ENCODE results near the gene MLLT6.

Gene MLLT6

GRCh38 chr17:38749223-38750043 lies 44.4 kb downstream of the MLLT6 start:
- peak; percentile 73 to 87 for DNase-seq (ENCODE audit: low read depth in 2 of 2)
- TF ChIP-seq CTCF (IDR thresholded peaks at IDR 0.05; ENCODE audit: low read depth, low read length), result no peak

GRCh38 chr17:38750044-38750311 lies 44.9 kb downstream of the MLLT6 start:
- peak overlapping the region; percentile 92 to 98 for H3K4me3 ChIP-seq (replicated peaks in 1 of 2; ENCODE audit: low read depth in 2 of 2, low read length in 2 of 2)
- TF ChIP-seq CTCF (IDR thresholded peaks at IDR 0.05; ENCODE audit: low read depth, low read length), result no peak
- no peak for DNase-seq (ENCODE audit: low read depth in 2 of 2)

More at GRCh38 chr17:38749223-38750043, 44.4 kb downstream of the MLLT6 start:
- peak overlapping the region; percentile 92 to 98 for H3K4me3 ChIP-seq (replicated peaks in 1 of 2; ENCODE audit: low read depth in 2 of 2, low read length in 2 of 2)

- no peak for TF ChIP-seq CTCF (IDR thresholded peaks at IDR 0.05; ENCODE audit: low read depth, low read length)
- peak overlapping the region; percentile 92 to 98 for H3K4me3 ChIP-seq (replicated peaks in 1 of 2; ENCODE audit: low read depth in 2 of 2, low read length in 2 of 2)
- no peak for DNase-seq (ENCODE audit: low read depth in 2 of 2)
These were observed 45.4 kb downstream of the MLLT6 start for GRCh38 chr17:38750312-38751121.

- H3K4me3 ChIP-seq (replicated peaks in 1 of 2; ENCODE audit: low read depth in 2 of 2, low read length in 2 of 2), result peak overlapping the region; percentile 40 to 93
- TF ChIP-seq CTCF (IDR thresholded peaks at IDR 0.05; ENCODE audit: low read depth, low read length), result no peak
- no peak for DNase-seq (ENCODE audit: low read depth in 2 of 2)
These were observed 46.2 kb downstream of the MLLT6 start for GRCh38 chr17:38751144-38751807.

GRCh38 chr17:38751808-38752307 lies 46.8 kb downstream of the MLLT6 start:
- DNase-seq (ENCODE audit: low read depth in 2 of 2), result peak; percentile 89 to 91
- peak overlapping the region; percentile 93 to 99 for H3K4me3 ChIP-seq (replicated peaks in 1 of 2; ENCODE audit: low read depth in 2 of 2, low read length in 2 of 2)
- no peak for TF ChIP-seq CTCF (IDR thresholded peaks at IDR 0.05; ENCODE audit: low read depth, low read length)

GRCh38 chr17:38752308-38753070 lies 47.4 kb downstream of the MLLT6 start, which contains the start of gene PSMB3:
Gene PSMB3 (plus strand): TSS chr17:38752741. CDS start chr17:38752827, 86 bp downstream.
- TF ChIP-seq CTCF (IDR thresholded peaks at IDR 0.05; ENCODE audit: low read depth, low read length), result no peak
- DNase-seq (ENCODE audit: low read depth in 2 of 2), result peak; percentile 100
- peak within 1 kb of the TSS; percentile 93 to 99 for H3K4me3 ChIP-seq (replicated peaks in 1 of 2; ENCODE audit: low read depth in 2 of 2, low read length in 2 of 2)
